ENCODE measurements around the gene GNPTAB. TPM values are rescaled to one million over a fixed set of nuclear protein-coding genes. Genes with fewer than 3 reads are reported as not detected.

Gene GNPTAB
- total RNA-seq, 4 donors from 2014 or later = 26.5 to 40.8 (median 36.6) TPM

- H3K36me3 ChIP-seq = no peaks in the 10 kb centered on the region
- no peaks in the 10 kb centered on the region for H3K9me3 ChIP-seq
- intact Hi-C loops (cut with DNase I) = no loop called here
- TF ChIP-seq POLR2A (IDR thresholded peaks at IDR 0.05) = no peak
- no peak for TF ChIP-seq CTCF (IDR thresholded peaks at IDR 0.05)
- no peak overlapping the region for H3K4me3 ChIP-seq (replicated peaks in 1 of 3)
- H3K4me1 ChIP-seq = peaks cover 34 to 47% of the 10 kb centered on the region in 2 donors
- no peak overlapping the region for H3K27ac ChIP-seq
- no peaks in the 10 kb centered on the region for H3K27me3 ChIP-seq
- WGBS, 2 donors = 96% methylated on average over 1 of the region's 1 CpG
- no peak for DNase-seq
Observed at GRCh38 chr12:101706403-101706802, 124.4 kb downstream of the GNPTAB start.

- intact Hi-C loops (cut with DNase I) = no loop called here
- Histone ChIP-seq H3K9me3 (no peaks in the 10 kb centered on the region), H3K27ac (peak overlapping the region; percentile 36 to 96 (median 62)), H3K27me3 (no peaks in the 10 kb centered on the region), H3K4me1 (peaks cover 46 to 57% of the 10 kb centered on the region in 2 donors), H3K36me3 (no peaks in the 10 kb centered on the region), H3K4me3 (replicated peaks in 1 of 3) (no peak overlapping the region)
- TF ChIP-seq POLR2A (IDR thresholded peaks at IDR 0.05) = no peak
- TF ChIP-seq CTCF (IDR thresholded peaks at IDR 0.05) = no peak
- 68 to 90% methylated on average over 3 of the region's 3 CpGs for WGBS, 2 donors
- DNase-seq = no peak
Observed at GRCh38 chr12:101703487-101703886, 127.3 kb downstream of the GNPTAB start.

GRCh38 chr12:101700299-101700820 lies 130.4 kb downstream of the GNPTAB start:
- H3K27me3 ChIP-seq = no peaks in the 10 kb centered on the region
- H3K9me3 ChIP-seq = no peaks in the 10 kb centered on the region
- intact Hi-C loops (cut with DNase I) = no loop called here
- peak overlapping the region; percentile 34 to 97 (median 96) for H3K27ac ChIP-seq
- no peak for TF ChIP-seq CTCF (IDR thresholded peaks at IDR 0.05)
- no peak for TF ChIP-seq POLR2A (IDR thresholded peaks at IDR 0.05)
- H3K36me3 ChIP-seq = no peaks in the 10 kb centered on the region
- DNase-seq = no peak
- WGBS, 2 donors = 85 to 90% methylated on average over 2 of the region's 2 CpGs
- no peak overlapping the region for H3K4me3 ChIP-seq (replicated peaks in 1 of 3)
- peaks cover 38 to 54% of the 10 kb centered on the region in 2 donors for H3K4me1 ChIP-seq

- Histone ChIP-seq H3K27ac (peak overlapping the region; percentile 94 to 97 (median 96)), H3K27me3 (no peaks in the 10 kb centered on the region), H3K36me3 (no peaks in the 10 kb centered on the region), H3K4me1 (peaks cover 37 to 54% of the 10 kb centered on the region in 2 donors), H3K4me3 (replicated peaks in 1 of 3) (peak overlapping the region in 1 of 3 donors; percentile 91), H3K9me3 (no peaks in the 10 kb centered on the region)
- intact Hi-C loops (cut with DNase I) = no loop called here
- TF ChIP-seq CTCF (IDR thresholded peaks at IDR 0.05) (no peak), POLR2A (IDR thresholded peaks at IDR 0.05) (no peak)
- DNase-seq = peak; percentile 31 to 34
- WGBS, 2 donors = 40 to 64% methylated on average over 12 of the region's 12 CpGs
Observed at GRCh38 chr12:101698800-101699347, 131.9 kb downstream of the GNPTAB start.
